Measurements from ENCODE around the gene NHERF1. TPM values are rescaled to one million over a fixed set of nuclear protein-coding genes. Genes with fewer than 3 reads are reported as not detected.

NHERF1 gene
- total and polyA plus RNA-seq, 4 donors = 13.8 to 79.1 (median 66.7) TPM

- 25% methylated on average over 7 of the region's 16 CpGs for WGBS (ENCODE audit: insufficient coverage)
- Histone ChIP-seq H3K27ac (ENCODE audit: low read depth, low read length) (peak overlapping the region; percentile 79), H3K36me3 (ENCODE audit: control insufficient read depth, insufficient read depth, low read length) (peaks cover 34% of the 10 kb centered on the region), H3K4me3 (ENCODE audit: low read depth, low read length) (peak overlapping the region; percentile 21), H3K9me3 (ENCODE audit: control insufficient read depth, insufficient read depth, low read length) (no peaks in the 10 kb centered on the region), H3K4me1 (ENCODE audit: control insufficient read depth, insufficient read depth, low read length) (peaks cover 93% of the 10 kb centered on the region), H3K27me3 (ENCODE audit: control insufficient read depth, insufficient read depth, low read length) (no peaks in the 10 kb centered on the region)
- DNase-seq (ENCODE audit: low read depth in 4 of 6, low spot score in 6 of 6) = peak in 4 of 6 donors; percentile 67 to 91 (median 80)
Measured at GRCh38 chr17:74763565-74764387, 15.3 kb downstream of the NHERF1 start.

DNA sequence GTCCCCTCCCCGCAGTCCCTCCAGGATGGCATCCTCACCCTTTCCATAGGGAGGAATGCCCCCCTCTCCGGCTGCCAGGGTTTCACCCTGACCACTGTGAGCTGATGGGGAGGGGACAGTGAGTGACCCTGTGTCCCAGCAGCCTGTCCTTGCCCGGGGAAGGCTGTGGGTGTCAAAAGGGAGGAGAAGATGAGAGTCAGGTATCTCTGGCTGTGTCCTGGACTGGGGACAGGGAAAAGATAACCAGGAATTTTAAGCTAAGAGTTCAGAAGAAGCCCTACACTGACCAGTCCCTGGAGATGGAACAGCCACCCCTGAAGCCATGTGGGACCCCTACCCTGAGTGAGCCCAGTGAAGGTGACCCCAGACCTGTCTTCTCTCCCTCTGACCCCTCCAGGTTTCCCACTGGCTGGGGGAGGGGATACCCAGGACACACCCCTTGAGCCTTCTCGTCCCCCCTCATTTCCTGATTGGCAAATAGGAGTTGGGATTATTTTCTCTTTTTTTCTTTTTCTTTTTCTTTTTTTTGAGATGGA, 16.4 kb downstream of the NHERF1 start:
- Histone ChIP-seq H3K27me3 (ENCODE audit: control insufficient read depth, insufficient read depth, low read length) (no peaks in the 10 kb centered on the region), H3K27ac (ENCODE audit: low read depth, low read length) (peak overlapping the region; percentile 78)
- 17% methylated on average over 1 of the region's 4 CpGs for WGBS (ENCODE audit: insufficient coverage)

DNA sequence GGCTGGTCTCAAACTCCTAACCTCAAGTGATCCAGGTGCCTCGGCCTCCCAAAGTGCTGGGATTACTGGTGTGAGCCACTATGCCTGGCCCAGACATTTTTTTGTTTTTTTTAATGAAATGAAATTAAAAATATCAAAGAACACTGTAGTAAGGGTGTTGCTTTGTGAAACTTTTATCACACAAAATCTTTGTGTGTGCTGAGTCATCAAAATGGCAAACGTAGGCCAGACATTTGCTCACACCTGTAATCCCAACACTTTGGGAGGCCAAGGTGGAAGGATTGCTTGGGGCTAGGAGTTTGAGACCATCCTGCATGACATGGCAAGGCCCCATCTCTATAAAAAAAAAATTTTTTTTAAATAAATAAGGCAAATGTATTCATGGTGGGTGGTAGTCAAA, 18.0 kb downstream of the NHERF1 start:
- Histone ChIP-seq H3K27me3 (ENCODE audit: control insufficient read depth, insufficient read depth, low read length) (no peaks in the 10 kb centered on the region), H3K36me3 (ENCODE audit: control insufficient read depth, insufficient read depth, low read length) (peaks cover 54% of the 10 kb centered on the region), H3K27ac (ENCODE audit: low read depth, low read length) (peak overlapping the region; percentile 91), H3K4me3 (ENCODE audit: low read depth, low read length) (no peak overlapping the region), H3K4me1 (ENCODE audit: control insufficient read depth, insufficient read depth, low read length) (peaks cover 78% of the 10 kb centered on the region), H3K9me3 (ENCODE audit: control insufficient read depth, insufficient read depth, low read length) (no peaks in the 10 kb centered on the region)
- WGBS (ENCODE audit: insufficient coverage) = no CpG with 5 or more reads among the region's 2 CpGs
- DNase-seq (ENCODE audit: low read depth in 4 of 6, low spot score in 6 of 6) = no peak

More for the DNA sequence above, 16.4 kb downstream of the NHERF1 start:
- no peak overlapping the region for H3K4me3 ChIP-seq (ENCODE audit: low read depth, low read length)
- DNase-seq (ENCODE audit: low read depth in 4 of 6, low spot score in 6 of 6) = no peak
- no peaks in the 10 kb centered on the region for H3K9me3 ChIP-seq (ENCODE audit: control insufficient read depth, insufficient read depth, low read length)
- peaks cover 89% of the 10 kb centered on the region for H3K4me1 ChIP-seq (ENCODE audit: control insufficient read depth, insufficient read depth, low read length)
- H3K36me3 ChIP-seq (ENCODE audit: control insufficient read depth, insufficient read depth, low read length) = peaks cover 38% of the 10 kb centered on the region

DNA sequence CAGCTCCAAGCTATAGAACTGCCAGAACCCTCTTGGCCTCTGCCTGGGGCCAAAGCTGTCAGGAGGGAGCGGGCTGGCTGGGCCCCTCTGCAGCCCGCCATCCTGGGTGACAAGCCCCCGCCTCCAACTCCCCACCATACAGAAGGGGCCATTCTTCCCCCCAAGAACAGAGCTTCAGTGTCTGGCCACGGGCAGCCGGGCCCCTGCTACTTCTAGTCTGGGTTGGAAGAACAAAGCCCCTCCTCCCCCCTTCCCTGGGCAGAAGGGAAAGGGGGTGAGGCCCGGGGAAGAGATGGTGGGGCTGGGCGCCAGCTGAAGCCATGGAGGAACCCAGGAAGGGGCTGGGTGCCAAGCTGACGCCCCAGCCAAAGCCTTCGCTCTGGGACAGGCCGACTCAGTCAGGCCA, 18.7 kb downstream of the NHERF1 start:
- WGBS (ENCODE audit: insufficient coverage) = 31% methylated on average over 8 of the region's 10 CpGs
- peak overlapping the region; percentile 91 for H3K27ac ChIP-seq (ENCODE audit: low read depth, low read length)
- peak in 4 of 6 donors; percentile 64 to 94 (median 82) for DNase-seq (ENCODE audit: low read depth in 4 of 6, low spot score in 6 of 6)
- H3K27me3 ChIP-seq (ENCODE audit: control insufficient read depth, insufficient read depth, low read length) = no peaks in the 10 kb centered on the region
- H3K4me1 ChIP-seq (ENCODE audit: control insufficient read depth, insufficient read depth, low read length) = peaks cover 71% of the 10 kb centered on the region
- peaks cover 58% of the 10 kb centered on the region for H3K36me3 ChIP-seq (ENCODE audit: control insufficient read depth, insufficient read depth, low read length)
- H3K4me3 ChIP-seq (ENCODE audit: low read depth, low read length) = no peak overlapping the region
- H3K9me3 ChIP-seq (ENCODE audit: control insufficient read depth, insufficient read depth, low read length) = no peaks in the 10 kb centered on the region

DNA sequence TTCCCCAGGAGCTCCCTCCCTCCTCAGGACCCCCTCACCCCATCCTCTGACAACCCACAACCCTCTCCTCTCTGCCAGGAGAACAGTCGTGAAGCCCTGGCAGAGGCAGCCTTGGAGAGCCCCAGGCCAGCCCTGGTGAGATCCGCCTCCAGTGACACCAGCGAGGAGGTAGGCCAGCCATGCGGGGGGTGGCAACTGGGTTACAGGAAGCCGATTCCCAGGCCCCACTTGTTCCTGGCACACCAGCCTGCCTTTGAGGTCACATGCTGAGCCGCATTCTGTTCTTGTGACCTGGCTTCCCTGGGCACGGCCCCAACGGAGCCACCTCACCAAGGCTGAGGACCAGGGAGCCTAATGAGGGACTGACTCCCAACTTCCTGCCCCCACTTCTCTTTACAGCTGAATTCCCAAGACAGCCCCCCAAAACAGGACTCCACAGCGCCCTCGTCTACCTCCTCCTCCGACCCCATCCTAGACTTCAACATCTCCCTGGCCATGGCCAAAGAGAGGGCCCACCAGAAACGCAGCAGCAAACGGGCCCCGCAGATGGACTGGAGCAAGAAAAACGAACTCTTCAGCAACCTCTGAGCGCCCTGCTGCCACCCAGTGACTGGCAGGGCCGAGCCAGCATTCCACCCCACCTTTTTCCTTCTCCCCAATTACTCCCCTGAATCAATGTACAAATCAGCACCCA, 19.8 kb downstream of the NHERF1 start:
- no peak for DNase-seq (ENCODE audit: low read depth in 4 of 6, low spot score in 6 of 6)
- peak overlapping the region; percentile 91 for H3K27ac ChIP-seq (ENCODE audit: low read depth, low read length)
- H3K36me3 ChIP-seq (ENCODE audit: control insufficient read depth, insufficient read depth, low read length) = peaks cover 69% of the 10 kb centered on the region
- 65% methylated on average over 15 of the region's 17 CpGs for WGBS (ENCODE audit: insufficient coverage)
- H3K27me3 ChIP-seq (ENCODE audit: control insufficient read depth, insufficient read depth, low read length) = no peaks in the 10 kb centered on the region
- peaks cover 60% of the 10 kb centered on the region for H3K4me1 ChIP-seq (ENCODE audit: control insufficient read depth, insufficient read depth, low read length)
- no peak overlapping the region for H3K4me3 ChIP-seq (ENCODE audit: low read depth, low read length)
- H3K9me3 ChIP-seq (ENCODE audit: control insufficient read depth, insufficient read depth, low read length) = no peaks in the 10 kb centered on the region

DNA sequence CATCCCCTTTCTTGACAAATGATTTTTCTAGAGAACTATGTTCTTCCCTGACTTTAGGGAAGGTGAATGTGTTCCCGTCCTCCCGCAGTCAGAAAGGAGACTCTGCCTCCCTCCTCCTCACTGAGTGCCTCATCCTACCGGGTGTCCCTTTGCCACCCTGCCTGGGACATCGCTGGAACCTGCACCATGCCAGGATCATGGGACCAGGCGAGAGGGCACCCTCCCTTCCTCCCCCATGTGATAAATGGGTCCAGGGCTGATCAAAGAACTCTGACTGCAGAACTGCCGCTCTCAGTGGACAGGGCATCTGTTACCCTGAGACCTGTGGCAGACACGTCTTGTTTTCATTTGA, 20.3 kb downstream of the NHERF1 start:
- Histone ChIP-seq H3K4me1 (ENCODE audit: control insufficient read depth, insufficient read depth, low read length) (peaks cover 55% of the 10 kb centered on the region), H3K27ac (ENCODE audit: low read depth, low read length) (peak overlapping the region; percentile 91), H3K27me3 (ENCODE audit: control insufficient read depth, insufficient read depth, low read length) (no peaks in the 10 kb centered on the region), H3K9me3 (ENCODE audit: control insufficient read depth, insufficient read depth, low read length) (no peaks in the 10 kb centered on the region), H3K36me3 (ENCODE audit: control insufficient read depth, insufficient read depth, low read length) (peaks cover 70% of the 10 kb centered on the region), H3K4me3 (ENCODE audit: low read depth, low read length) (no peak overlapping the region)
- WGBS (ENCODE audit: insufficient coverage) = 75% methylated on average over 7 of the region's 7 CpGs
- DNase-seq (ENCODE audit: low read depth in 4 of 6, low spot score in 6 of 6) = no peak

- WGBS (ENCODE audit: insufficient coverage) = 69% methylated on average over 5 of the region's 6 CpGs
- Histone ChIP-seq H3K27ac (ENCODE audit: low read depth, low read length) (no peak overlapping the region), H3K4me1 (ENCODE audit: control insufficient read depth, insufficient read depth, low read length) (peaks cover 48% of the 10 kb centered on the region)
Measured at GRCh38 chr17:74769266-74769855, 20.9 kb downstream of the NHERF1 start.

GRCh38 chr17:74769856-74770497, 21.5 kb downstream of the NHERF1 start:
- Histone ChIP-seq H3K27me3 (ENCODE audit: control insufficient read depth, insufficient read depth, low read length) (no peaks in the 10 kb centered on the region), H3K4me3 (ENCODE audit: low read depth, low read length) (no peak overlapping the region), H3K36me3 (ENCODE audit: control insufficient read depth, insufficient read depth, low read length) (peaks cover 64% of the 10 kb centered on the region), H3K27ac (ENCODE audit: low read depth, low read length) (no peak overlapping the region), H3K4me1 (ENCODE audit: control insufficient read depth, insufficient read depth, low read length) (peaks cover 43% of the 10 kb centered on the region), H3K9me3 (ENCODE audit: control insufficient read depth, insufficient read depth, low read length) (no peaks in the 10 kb centered on the region)
- WGBS (ENCODE audit: insufficient coverage) = 83% methylated on average over 3 of the region's 5 CpGs
- no peak for DNase-seq (ENCODE audit: low read depth in 4 of 6, low spot score in 6 of 6)

More at GRCh38 chr17:74769266-74769855, 20.9 kb downstream of the NHERF1 start:
- Histone ChIP-seq H3K9me3 (ENCODE audit: control insufficient read depth, insufficient read depth, low read length) (no peaks in the 10 kb centered on the region), H3K36me3 (ENCODE audit: control insufficient read depth, insufficient read depth, low read length) (peaks cover 70% of the 10 kb centered on the region), H3K4me3 (ENCODE audit: low read depth, low read length) (no peak overlapping the region), H3K27me3 (ENCODE audit: control insufficient read depth, insufficient read depth, low read length) (no peaks in the 10 kb centered on the region)
- DNase-seq (ENCODE audit: low read depth in 4 of 6, low spot score in 6 of 6) = no peak

All from spinal cord (tissue), 10 donors.